Activated T-helper 1 cell treated with anti-CD3 and anti-CD28 coated beads, Interleukin-12 subunit alpha, Interleukin-12 subunit beta, Interleukin-2, Interleukin-4 antibody, amounts not matched to agents 30 ng/mL and 10 ng/mL and 1 ng/mL, durations not matched to agents 14 hours and 24 hours and 36 hours (primary cell): ENCODE data around the gene ECHS1. TPM values are rescaled to one million over a fixed set of nuclear protein-coding genes. Genes with fewer than 3 reads are reported as not detected.
"Not testable (repeated sequence)": the region's sequence is repeated elsewhere in the genome, so short reads cannot be mapped to it uniquely, and the experiment has no call there.

ENCODE experiments used
- DNase-seq: peaks from one replicate; pipeline ENCODE4 v3.0.0; 2021; ENCODE audit warnings: low spot score
- H3K27ac Mint-ChIP-seq: one replicate; pipeline ENCODE4 v1.8.0; 2021; ENCODE audit warnings: mild to moderate bottlenecking, mixed read lengths
- H3K27me3 Mint-ChIP-seq: one replicate; pipeline ENCODE4 v1.8.0; 2022; ENCODE audit warnings: mild to moderate bottlenecking, moderate library complexity, mixed read lengths; ENCODE audit not compliant: insufficient read depth
- H3K36me3 Mint-ChIP-seq: one replicate; pipeline ENCODE4 v1.8.0; 2021; ENCODE audit warnings: low read depth, mixed read lengths
- H3K4me1 Mint-ChIP-seq: one replicate; pipeline ENCODE4 v1.8.0; 2021; ENCODE audit warnings: low read depth, mixed read lengths
- H3K4me3 Mint-ChIP-seq: one replicate; pipeline ENCODE4 v1.8.0; 2021; ENCODE audit warnings: mild to moderate bottlenecking, moderate library complexity, mixed read lengths
- H3K9me3 Mint-ChIP-seq: one replicate; pipeline ENCODE4 v1.8.0; 2021; ENCODE audit warnings: mixed read lengths
- intact Hi-C: fragments of 100-400 bp; cut with micrococcal nuclease; formaldehyde crosslinking; loops from one replicate; pipeline ENCODE4 v1.15.1; 2024
- total RNA-seq: library from RNA; stranded (reverse); gene quantifications from 2 replicates; pipeline ENCODE4 v1.2.3, GENCODE V29; 2022

The ECHS1 gene
- total RNA-seq, 1 donor from 2014 or later, result 69.6 TPM

GRCh38 chr10:133367461-133367860, 5.7 kb downstream of the ECHS1 start:
- H3K9me3 Mint-ChIP-seq, DNase-seq, H3K27me3 Mint-ChIP-seq, intact Hi-C loops, H3K4me1 Mint-ChIP-seq, H3K4me3 Mint-ChIP-seq, H3K27ac Mint-ChIP-seq: not testable (repeated sequence)
- H3K36me3 Mint-ChIP-seq, result peaks cover 15% of the 10 kb centered on the region

DNA sequence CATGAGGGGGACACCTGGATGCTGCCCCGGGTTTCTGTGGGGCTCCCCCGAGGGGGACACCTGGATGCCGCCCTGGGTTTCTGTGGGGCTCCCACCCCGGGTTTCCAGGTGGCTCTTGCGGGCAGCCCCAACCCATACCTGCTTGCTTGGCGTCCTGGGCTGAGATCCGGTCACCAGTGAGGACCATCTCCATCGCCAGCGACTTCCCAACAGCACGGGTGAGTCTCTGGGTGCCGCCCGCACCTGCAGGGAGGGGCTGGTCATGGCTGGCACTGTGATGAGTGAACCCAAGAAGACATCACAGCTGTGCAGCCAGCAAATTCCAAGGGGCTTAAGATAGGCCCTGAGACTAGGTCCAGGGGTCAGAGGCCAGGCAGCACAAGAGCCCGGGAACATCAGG, 6.4 kb downstream of the ECHS1 start:
- Mint-ChIP-seq H3K9me3 (no peaks in the 10 kb centered on the region), H3K4me1 (no peaks in the 10 kb centered on the region), H3K4me3 (no peak overlapping the region), H3K27ac (no peak overlapping the region), H3K27me3 (no peaks in the 10 kb centered on the region), H3K36me3 (peaks cover 19% of the 10 kb centered on the region)
- intact Hi-C loops, result no loop called here
- no peak for DNase-seq

GRCh38 chr10:133366130-133366478, 7.0 kb downstream of the ECHS1 start:
- Mint-ChIP-seq H3K36me3 (peaks cover 21% of the 10 kb centered on the region), H3K9me3 (no peaks in the 10 kb centered on the region), H3K4me1 (no peaks in the 10 kb centered on the region), H3K27ac (no peak overlapping the region), H3K4me3 (no peak overlapping the region), H3K27me3 (no peaks in the 10 kb centered on the region)
- DNase-seq, result no peak
- intact Hi-C loops, result no loop called here

DNA sequence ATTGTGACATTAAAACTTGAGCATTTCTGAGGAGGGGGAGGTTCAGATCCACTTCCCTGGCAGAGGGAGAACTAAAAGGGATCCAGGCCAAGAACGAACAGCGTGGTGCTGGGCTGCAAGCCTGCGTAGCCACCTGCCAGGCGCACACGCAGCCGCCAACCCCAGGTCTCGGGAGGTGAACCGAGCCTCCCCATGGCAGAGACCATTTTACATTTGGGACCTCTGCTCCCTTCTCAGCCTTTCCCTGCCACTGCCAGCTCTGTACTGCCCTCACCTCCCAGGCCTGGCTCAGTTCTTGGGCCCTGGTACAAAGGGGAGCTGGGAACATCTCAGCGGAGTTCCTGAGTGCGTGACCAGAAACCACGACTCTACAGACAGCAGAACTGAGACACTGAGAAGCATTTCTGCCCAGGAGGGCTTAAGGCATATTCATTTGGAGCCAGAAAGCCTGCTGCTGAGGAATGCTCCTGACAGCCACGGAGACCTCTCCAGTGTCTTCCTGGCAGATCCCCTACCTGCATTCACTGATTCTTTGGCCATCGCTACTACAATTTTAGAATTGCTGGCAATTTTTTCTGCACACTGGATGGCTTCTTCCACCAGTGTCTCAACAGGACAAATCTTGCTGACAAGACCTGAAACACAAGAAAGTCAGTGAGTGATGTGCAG, 7.6 kb downstream of the ECHS1 start:
- no peaks in the 10 kb centered on the region for H3K4me1 Mint-ChIP-seq
- H3K9me3 Mint-ChIP-seq, result no peaks in the 10 kb centered on the region

GRCh38 chr10:133364645-133365431, 8.3 kb downstream of the ECHS1 start:
- Mint-ChIP-seq H3K27me3 (no peaks in the 10 kb centered on the region), H3K9me3 (no peaks in the 10 kb centered on the region), H3K4me1 (no peaks in the 10 kb centered on the region), H3K36me3 (peaks cover 17% of the 10 kb centered on the region), H3K4me3 (no peak overlapping the region), H3K27ac (no peak overlapping the region)
- intact Hi-C loops, result no loop called here
- no peak for DNase-seq

More for the DNA sequence above, 7.6 kb downstream of the ECHS1 start:
- peaks cover 21% of the 10 kb centered on the region for H3K36me3 Mint-ChIP-seq
- intact Hi-C loops, result no loop called here
- H3K27me3 Mint-ChIP-seq, result no peaks in the 10 kb centered on the region
- H3K4me3 Mint-ChIP-seq, result no peak overlapping the region
- no peak overlapping the region for H3K27ac Mint-ChIP-seq
- no peak for DNase-seq

- H3K36me3 Mint-ChIP-seq, result peaks cover 15% of the 10 kb centered on the region
- H3K27me3 Mint-ChIP-seq, result no peaks in the 10 kb centered on the region
- DNase-seq, result no peak
- no peak overlapping the region for H3K4me3 Mint-ChIP-seq
- no peak overlapping the region for H3K27ac Mint-ChIP-seq
- intact Hi-C loops, result no loop called here
- no peaks in the 10 kb centered on the region for H3K4me1 Mint-ChIP-seq
- H3K9me3 Mint-ChIP-seq, result no peaks in the 10 kb centered on the region
These were observed 10.3 kb downstream of the ECHS1 start for GRCh38 chr10:133362846-133363245.

GRCh38 chr10:133361773-133362441, 11.2 kb downstream of the ECHS1 start:
- intact Hi-C loops, result no loop called here
- DNase-seq, result no peak

GRCh38 chr10:133361227-133361626, 11.9 kb downstream of the ECHS1 start:
- Mint-ChIP-seq H3K27ac (no peak overlapping the region), H3K4me1 (no peaks in the 10 kb centered on the region), H3K4me3 (no peak overlapping the region), H3K27me3 (no peaks in the 10 kb centered on the region), H3K9me3 (no peaks in the 10 kb centered on the region), H3K36me3 (peaks cover 13% of the 10 kb centered on the region)
- no peak for DNase-seq
- intact Hi-C loops, result no loop called here

More at GRCh38 chr10:133361773-133362441, 11.2 kb downstream of the ECHS1 start:
- no peak overlapping the region for H3K4me3 Mint-ChIP-seq
- no peaks in the 10 kb centered on the region for H3K9me3 Mint-ChIP-seq
- no peaks in the 10 kb centered on the region for H3K4me1 Mint-ChIP-seq
- H3K36me3 Mint-ChIP-seq, result peaks cover 13% of the 10 kb centered on the region
- no peak overlapping the region for H3K27ac Mint-ChIP-seq
- no peaks in the 10 kb centered on the region for H3K27me3 Mint-ChIP-seq

- intact Hi-C loops, result no loop called here
- peaks cover 13% of the 10 kb centered on the region for H3K36me3 Mint-ChIP-seq
- no peak for DNase-seq
- no peaks in the 10 kb centered on the region for H3K4me1 Mint-ChIP-seq
- H3K27me3 Mint-ChIP-seq, result no peaks in the 10 kb centered on the region
- no peak overlapping the region for H3K27ac Mint-ChIP-seq
- no peaks in the 10 kb centered on the region for H3K9me3 Mint-ChIP-seq
- no peak overlapping the region for H3K4me3 Mint-ChIP-seq
These were observed 13.1 kb downstream of the ECHS1 start for GRCh38 chr10:133359972-133360610.

GRCh38 chr10:133359554-133359971, 13.6 kb downstream of the ECHS1 start:
- Mint-ChIP-seq H3K36me3 (peaks cover 11% of the 10 kb centered on the region), H3K9me3 (no peaks in the 10 kb centered on the region), H3K27ac (no peak overlapping the region), H3K4me3 (no peak overlapping the region), H3K4me1 (no peaks in the 10 kb centered on the region), H3K27me3 (no peaks in the 10 kb centered on the region)
- no peak for DNase-seq
- intact Hi-C loops, result no loop called here

GRCh38 chr10:133358925-133359310, 14.2 kb downstream of the ECHS1 start:
- H3K4me3 Mint-ChIP-seq, result no peak overlapping the region
- no peaks in the 10 kb centered on the region for H3K27me3 Mint-ChIP-seq
- intact Hi-C loops, result loop anchor here (1.0 kb wide), 3 partner anchors 14 to 35 kb away; partner anchors contain the start of gene ECHS1
- H3K9me3 Mint-ChIP-seq, result no peaks in the 10 kb centered on the region
- H3K4me1 Mint-ChIP-seq, result no peaks in the 10 kb centered on the region
- H3K36me3 Mint-ChIP-seq, result peaks cover 8% of the 10 kb centered on the region
- no peak for DNase-seq
- H3K27ac Mint-ChIP-seq, result no peak overlapping the region

GRCh38 chr10:133358162-133358924, 14.8 kb downstream of the ECHS1 start:
- intact Hi-C loops, result loop anchor here (1.0 kb wide), 3 partner anchors 15 to 34 kb away; partner anchors contain the start of gene ECHS1
- Mint-ChIP-seq H3K4me1 (no peaks in the 10 kb centered on the region), H3K9me3 (no peaks in the 10 kb centered on the region), H3K27ac (no peak overlapping the region), H3K27me3 (no peaks in the 10 kb centered on the region), H3K36me3 (peaks cover 8% of the 10 kb centered on the region), H3K4me3 (no peak overlapping the region)
- DNase-seq, result no peak
